ENCODE measurements around the gene ZNF93. TPM values are rescaled to one million over a fixed set of nuclear protein-coding genes. Genes with fewer than 3 reads are reported as not detected.
"Not testable (repeated sequence)": the region's sequence is repeated elsewhere in the genome, so short reads cannot be mapped to it uniquely, and the experiment has no call there.

Gene ZNF93
- total RNA-seq, 3 donors from 2014 or later, result 5.8 to 19.0 (median 9.8) TPM

DNA sequence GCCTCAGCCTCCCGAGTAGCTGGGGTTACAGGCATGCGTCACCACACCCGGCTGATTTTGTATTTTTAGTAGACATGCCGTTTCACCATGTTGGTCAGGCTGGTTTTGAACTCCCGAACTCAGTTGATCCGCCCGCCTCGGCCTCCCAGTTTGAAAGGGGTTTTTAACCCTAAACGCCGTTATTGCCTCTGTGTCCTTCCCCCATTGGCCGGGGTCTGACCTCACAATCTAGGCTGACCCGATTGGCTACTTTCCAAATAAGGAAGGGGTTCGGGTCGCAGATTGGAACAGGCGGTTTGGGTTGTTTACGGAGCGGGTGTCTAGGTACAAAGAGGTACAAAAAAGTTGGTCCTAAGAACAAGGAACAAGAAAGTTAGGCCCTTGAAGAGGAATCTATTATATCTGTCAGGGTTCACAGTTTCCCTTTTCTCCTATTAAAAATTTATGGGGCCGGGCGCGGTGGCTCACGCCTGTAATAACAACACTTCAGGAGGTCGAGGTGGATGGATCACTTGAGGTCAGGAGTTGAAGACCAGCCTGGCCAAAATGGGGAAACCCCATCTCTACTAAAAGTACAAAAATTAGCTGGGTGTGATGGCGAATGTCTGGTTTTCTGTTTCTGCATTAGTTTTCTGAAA lies 34.0 kb upstream of the ZNF93 start:
- Histone ChIP-seq H3K9me3 (no peaks in the 10 kb centered on the region), H3K4me3 (peak overlapping the region; percentile 69 to 83 (median 75)), H3K27me3 (no peaks in the 10 kb centered on the region), H3K27ac (peak overlapping the region; percentile 94), H3K4me1 (peaks cover 0 to 8% of the 10 kb centered on the region in 2 donors), H3K36me3 (no peaks in the 10 kb centered on the region)
- intact Hi-C loops (cut with DNase I; ENCODE audit: low total_unique reads), result no loop called here
- TF ChIP-seq, protein P1, sequence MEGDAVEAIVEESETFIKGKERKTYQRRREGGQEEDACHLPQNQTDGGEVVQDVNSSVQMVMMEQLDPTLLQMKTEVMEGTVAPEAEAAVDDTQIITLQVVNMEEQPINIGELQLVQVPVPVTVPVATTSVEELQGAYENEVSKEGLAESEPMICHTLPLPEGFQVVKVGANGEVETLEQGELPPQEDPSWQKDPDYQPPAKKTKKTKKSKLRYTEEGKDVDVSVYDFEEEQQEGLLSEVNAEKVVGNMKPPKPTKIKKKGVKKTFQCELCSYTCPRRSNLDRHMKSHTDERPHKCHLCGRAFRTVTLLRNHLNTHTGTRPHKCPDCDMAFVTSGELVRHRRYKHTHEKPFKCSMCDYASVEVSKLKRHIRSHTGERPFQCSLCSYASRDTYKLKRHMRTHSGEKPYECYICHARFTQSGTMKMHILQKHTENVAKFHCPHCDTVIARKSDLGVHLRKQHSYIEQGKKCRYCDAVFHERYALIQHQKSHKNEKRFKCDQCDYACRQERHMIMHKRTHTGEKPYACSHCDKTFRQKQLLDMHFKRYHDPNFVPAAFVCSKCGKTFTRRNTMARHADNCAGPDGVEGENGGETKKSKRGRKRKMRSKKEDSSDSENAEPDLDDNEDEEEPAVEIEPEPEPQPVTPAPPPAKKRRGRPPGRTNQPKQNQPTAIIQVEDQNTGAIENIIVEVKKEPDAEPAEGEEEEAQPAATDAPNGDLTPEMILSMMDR (IDR thresholded peaks at IDR 0.05), result no peak
- TF ChIP-seq POLR2A (IDR thresholded peaks at IDR 0.05), result no peak
- DNase-seq (ENCODE audit: low spot score in 2 of 2), result no peak

DNA sequence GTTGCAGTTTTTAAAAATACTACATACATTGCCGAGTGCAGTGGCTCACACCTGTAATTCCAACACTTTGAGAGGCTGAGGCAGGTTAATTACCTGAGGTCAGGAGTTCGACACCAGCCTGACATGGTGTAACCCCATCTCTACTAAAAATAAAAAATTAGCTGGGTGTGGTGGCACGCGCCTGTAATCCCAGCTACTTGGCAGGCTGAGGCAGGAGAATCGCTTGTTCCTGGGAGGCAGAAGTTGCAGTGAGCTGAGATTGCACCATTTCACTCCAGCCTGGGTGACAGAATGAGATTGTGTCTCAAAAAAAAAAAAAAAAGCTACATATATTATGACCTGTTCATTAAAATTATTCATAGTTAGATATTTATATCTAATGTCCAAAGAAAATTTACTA lies 30.7 kb upstream of the ZNF93 start:
- H3K27ac ChIP-seq; H3K4me1 ChIP-seq; H3K4me3 ChIP-seq; H3K9me3 ChIP-seq; H3K27me3 ChIP-seq; DNase-seq (ENCODE audit: low spot score in 2 of 2); H3K36me3 ChIP-seq; intact Hi-C loops (cut with DNase I; ENCODE audit: low total_unique reads): not testable (repeated sequence)

DNA sequence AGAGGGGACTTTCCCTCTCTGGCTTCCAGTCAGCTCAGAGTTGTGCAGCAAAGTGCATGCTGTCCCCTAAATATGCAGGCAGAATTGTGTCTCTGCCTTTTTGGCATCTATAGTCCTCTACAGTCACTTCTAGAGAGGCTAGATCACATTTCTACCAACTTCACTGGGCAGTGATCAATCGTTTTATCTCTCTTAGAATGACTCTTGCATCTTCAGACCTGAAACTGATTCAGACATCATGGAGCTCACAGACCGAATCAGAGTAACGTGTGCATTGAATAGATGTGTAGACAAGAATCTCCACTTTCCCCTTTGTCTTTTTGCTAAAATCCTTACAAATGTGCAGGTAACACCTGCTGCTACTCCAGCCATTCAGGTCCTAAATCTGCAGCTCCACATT lies 28.8 kb upstream of the ZNF93 start:
- H3K9me3 ChIP-seq, result no peaks in the 10 kb centered on the region
- no peaks in the 10 kb centered on the region for H3K27me3 ChIP-seq
- no peak overlapping the region for H3K4me3 ChIP-seq
- TF ChIP-seq, protein P1 (IDR thresholded peaks at IDR 0.05), result no peak
- TF ChIP-seq POLR2AphosphoS5 (IDR thresholded peaks at IDR 0.05), result no peak
- TF ChIP-seq POLR2A (IDR thresholded peaks at IDR 0.05), result no peak
- H3K4me1 ChIP-seq, result peaks cover 0 to 8% of the 10 kb centered on the region in 2 donors
- intact Hi-C loops (cut with DNase I; ENCODE audit: low total_unique reads), result no loop called here
- no peak overlapping the region for H3K27ac ChIP-seq
- DNase-seq (ENCODE audit: low spot score in 2 of 2), result no peak
- no peaks in the 10 kb centered on the region for H3K36me3 ChIP-seq

DNA sequence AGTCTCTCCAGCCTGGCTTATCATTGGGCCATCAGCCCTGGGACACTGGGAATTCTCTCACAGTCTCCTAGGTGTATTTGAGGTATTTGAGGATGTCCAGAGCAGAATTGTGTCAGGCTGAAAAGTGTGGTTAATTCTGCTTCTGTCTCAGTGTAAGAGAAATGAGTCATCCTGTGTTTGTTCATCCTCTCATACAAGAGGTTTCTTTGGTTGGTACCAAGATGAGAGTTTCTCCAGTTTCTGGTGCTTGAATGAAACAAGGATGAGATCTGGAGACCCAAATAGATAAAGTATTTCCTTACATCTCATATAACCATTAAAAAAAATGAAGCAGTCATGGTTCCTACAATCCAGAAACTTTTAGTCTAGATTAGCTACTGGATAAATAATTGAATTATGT lies 27.4 kb upstream of the ZNF93 start:
- Histone ChIP-seq H3K27me3 (no peaks in the 10 kb centered on the region), H3K4me1 (no peaks in the 10 kb centered on the region), H3K4me3 (no peak overlapping the region), H3K36me3 (no peaks in the 10 kb centered on the region), H3K27ac (no peak overlapping the region), H3K9me3 (no peaks in the 10 kb centered on the region)
- DNase-seq (ENCODE audit: low spot score in 2 of 2), result no peak
- intact Hi-C loops (cut with DNase I; ENCODE audit: low total_unique reads), result no loop called here
- TF ChIP-seq POLR2AphosphoS5 (IDR thresholded peaks at IDR 0.05), result no peak
- TF ChIP-seq, protein P1 (IDR thresholded peaks at IDR 0.05), result no peak
- TF ChIP-seq POLR2A (IDR thresholded peaks at IDR 0.05), result no peak

DNA sequence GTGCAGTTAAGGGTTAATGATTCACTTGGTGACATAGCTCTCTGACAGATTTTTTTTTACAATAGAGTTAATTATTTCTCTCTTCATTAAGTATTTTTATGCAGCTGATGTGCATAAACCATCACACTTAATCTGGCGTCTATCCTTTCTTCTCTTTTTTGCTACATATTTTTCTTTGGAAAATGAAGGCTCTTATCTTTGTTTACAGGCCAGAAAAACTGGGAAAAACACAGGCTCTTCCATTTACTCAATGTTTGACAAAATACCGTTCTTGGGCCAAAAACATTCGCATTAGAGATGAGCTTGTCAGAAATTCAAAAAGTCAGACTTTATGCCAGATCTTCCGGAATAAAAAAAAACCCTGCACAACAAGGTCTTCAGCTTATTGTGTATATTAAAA lies 23.0 kb upstream of the ZNF93 start:
- no peak for DNase-seq (ENCODE audit: low spot score in 2 of 2)
- Histone ChIP-seq H3K9me3 (no peaks in the 10 kb centered on the region), H3K36me3 (no peaks in the 10 kb centered on the region), H3K27me3 (no peaks in the 10 kb centered on the region), H3K27ac (no peak overlapping the region), H3K4me3 (no peak overlapping the region), H3K4me1 (no peaks in the 10 kb centered on the region)
- TF ChIP-seq POLR2A (IDR thresholded peaks at IDR 0.05) (no peak), POLR2AphosphoS5 (IDR thresholded peaks at IDR 0.05) (no peak)
- TF ChIP-seq, protein P1 (IDR thresholded peaks at IDR 0.05), result no peak
- intact Hi-C loops (cut with DNase I; ENCODE audit: low total_unique reads), result no loop called here

DNA sequence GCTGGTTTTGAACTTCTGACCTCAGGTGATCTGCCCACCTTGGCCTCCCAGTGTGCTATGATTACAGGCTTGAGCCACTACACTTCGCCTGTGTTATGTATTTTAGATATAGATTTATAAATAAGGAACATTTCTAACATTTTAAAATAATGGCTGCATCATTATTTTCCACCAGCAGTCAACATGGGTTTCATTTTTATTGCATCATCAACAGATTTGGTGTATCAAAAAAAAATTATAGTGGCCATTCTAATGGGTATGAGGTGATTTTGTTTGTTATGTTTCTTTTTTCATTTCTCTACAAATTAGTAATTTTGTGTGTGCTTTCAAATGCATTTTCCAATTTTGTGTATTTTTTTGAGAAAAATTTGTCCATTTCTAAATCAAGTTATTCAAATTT lies 16.2 kb upstream of the ZNF93 start:
- Histone ChIP-seq H3K27me3 (no peaks in the 10 kb centered on the region), H3K36me3 (no peaks in the 10 kb centered on the region), H3K4me1 (no peaks in the 10 kb centered on the region), H3K27ac (no peak overlapping the region), H3K4me3 (no peak overlapping the region), H3K9me3 (peaks cover 9 to 19% of the 10 kb centered on the region in 2 donors)
- no peak for DNase-seq (ENCODE audit: low spot score in 2 of 2)
- TF ChIP-seq POLR2AphosphoS5 (IDR thresholded peaks at IDR 0.05), result no peak
- intact Hi-C loops (cut with DNase I; ENCODE audit: low total_unique reads), result no loop called here

DNA sequence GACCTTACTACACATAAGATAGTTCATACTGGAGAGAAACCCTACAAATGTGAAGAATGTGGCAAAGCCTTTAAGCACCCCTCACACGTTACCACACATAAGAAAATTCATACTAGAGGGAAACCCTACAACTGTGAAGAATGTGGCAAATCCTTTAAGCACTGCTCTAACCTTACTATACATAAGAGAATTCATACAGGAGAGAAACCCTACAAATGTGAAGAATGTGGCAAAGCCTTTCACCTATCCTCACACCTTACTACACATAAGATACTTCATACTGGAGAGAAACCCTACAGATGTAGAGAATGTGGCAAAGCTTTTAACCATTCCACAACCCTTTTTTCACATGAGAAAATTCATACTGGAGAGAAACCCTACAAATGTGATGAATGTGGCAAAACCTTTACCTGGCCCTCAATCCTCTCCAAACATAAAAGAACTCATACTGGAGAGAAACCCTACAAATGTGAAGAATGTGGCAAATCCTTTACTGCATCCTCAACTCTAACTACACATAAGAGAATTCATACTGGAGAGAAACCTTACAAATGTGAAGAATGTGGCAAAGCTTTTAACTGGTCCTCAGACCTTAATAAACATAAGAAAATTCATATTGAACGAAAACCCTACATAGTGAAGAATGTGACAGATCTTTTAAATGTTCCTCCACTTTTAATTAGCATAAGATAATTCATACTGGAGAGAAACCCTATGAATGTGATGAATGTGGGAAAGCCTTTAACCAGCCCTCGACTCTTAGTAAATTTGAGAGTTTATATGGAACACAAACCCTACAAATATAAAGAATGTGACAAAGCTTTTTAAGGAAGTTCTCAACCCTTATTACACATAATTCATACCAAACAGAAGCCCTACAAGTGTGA lies 8.4 kb upstream of the ZNF93 start:
- H3K27ac ChIP-seq; H3K36me3 ChIP-seq; H3K4me1 ChIP-seq; H3K4me3 ChIP-seq; intact Hi-C loops (cut with DNase I; ENCODE audit: low total_unique reads); DNase-seq (ENCODE audit: low spot score in 2 of 2); H3K27me3 ChIP-seq: not testable (repeated sequence)
- peaks cover 59 to 60% of the 10 kb centered on the region in 2 donors for H3K9me3 ChIP-seq

All from breast epithelium (tissue), 4 donors.